Mammary epithelial cell (primary cell): Measurements from ENCODE around the gene FAM53A.

ENCODE experiments used
- CTCF ChIP-seq, 2 donors: IDR thresholded peaks in 1 of 2; conservative IDR thresholded peaks in 1 of 2; 2 replicates each; pipeline ENCODE4 v1.5.1; 2011 to 2012; ENCODE audit warnings: inconsistent platforms in 2 of 2, low read length in 2 of 2, mild to moderate bottlenecking in 2 of 2, control low read depth in 1 of 2, low read depth in 1 of 2; ENCODE audit not compliant: insufficient read depth in 1 of 2; ENCODE audit errors: extremely low read depth in 1 of 2
- EZH2 ChIP-seq: IDR thresholded peaks from 2 replicates; pipeline ENCODE4 v1.6.1; 2012; ENCODE audit warnings: low read length, inconsistent platforms, borderline replicate concordance

GRCh38 chr4:1625600-1626138 lies 58.4 kb downstream of the FAM53A start:
- TF ChIP-seq CTCF (conservative IDR thresholded peaks at IDR 0.05 in 1 of 2, IDR thresholded peaks at IDR 0.05 in 1 of 2; ENCODE audit: extremely low read depth in 1 of 2, insufficient read depth in 1 of 2, low read depth in 1 of 2, low read length in 2 of 2) (no peak), EZH2 (no peak)
